H9 (cell line): ENCODE results near the gene RBP2. TPM values are rescaled to one million over a fixed set of nuclear protein-coding genes. Genes with fewer than 3 reads are reported as not detected.

Experiments
- DNase-seq: peaks from one replicate; pipeline ENCODE4 v3.0.0-alpha.2; 2017
- H2AFZ ChIP-seq: one replicate; pipeline ENCODE4 v1.6.1; 2013; ENCODE audit warnings: mild to moderate bottlenecking, low read length, control low read depth, moderate library complexity
- H2AK5ac ChIP-seq: 2 replicates; pipeline ENCODE4 v1.6.1; 2013; ENCODE audit warnings: low read length, control low read depth, mixed read lengths; ENCODE audit not compliant: insufficient read length
- H2BK120ac ChIP-seq: one replicate; pipeline ENCODE4 v1.6.1; 2013; ENCODE audit warnings: low read depth, mild to moderate bottlenecking, low read length, control low read depth, inconsistent platforms; ENCODE audit not compliant: poor library complexity, severe bottlenecking
- H2BK12ac ChIP-seq: 2 replicates; pipeline ENCODE4 v1.6.1; 2013; ENCODE audit warnings: low read length, control low read depth, mixed read lengths, low read depth; ENCODE audit not compliant: insufficient read length
- H2BK15ac ChIP-seq: 2 replicates; pipeline ENCODE4 v1.6.1; 2013; ENCODE audit warnings: low read depth, low read length, control low read depth
- H2BK20ac ChIP-seq: one replicate; pipeline ENCODE4 v1.6.1; 2013; ENCODE audit warnings: low read depth, mild to moderate bottlenecking, low read length, control low read depth, inconsistent platforms; ENCODE audit not compliant: poor library complexity, severe bottlenecking
- H2BK5ac ChIP-seq: 2 replicates; pipeline ENCODE4 v1.6.1; 2013; ENCODE audit warnings: low read length, control low read depth, mixed read lengths; ENCODE audit not compliant: insufficient read length
- H3K14ac ChIP-seq: 2 replicates; pipeline ENCODE4 v1.6.1; 2013; ENCODE audit warnings: low read length, control low read depth; ENCODE audit not compliant: insufficient read depth
- H3K18ac ChIP-seq: 2 replicates; pipeline ENCODE4 v1.6.1; 2013; ENCODE audit warnings: low read depth, mild to moderate bottlenecking, mixed read lengths, low read length, control low read depth; ENCODE audit not compliant: insufficient read length
- H3K23ac ChIP-seq: 2 replicates; pipeline ENCODE4 v1.6.1; 2013; ENCODE audit warnings: low read length, control low read depth, mixed read lengths, low read depth; ENCODE audit not compliant: insufficient read length
- H3K23me2 ChIP-seq: 2 replicates; pipeline ENCODE4 v1.6.1; 2013; ENCODE audit warnings: low read depth, mild to moderate bottlenecking, mixed read lengths, low read length, control low read depth; ENCODE audit not compliant: insufficient read length, poor library complexity, severe bottlenecking
- H3K27ac ChIP-seq: 2 replicates; pipeline ENCODE4 v1.5.1; 2013; ENCODE audit warnings: low read length, control low read depth, mixed read lengths, low read depth; ENCODE audit not compliant: insufficient read length
- H3K27me3 ChIP-seq: 2 replicates; pipeline ENCODE4 v1.6.1; 2013; ENCODE audit warnings: low read length, control low read depth, inconsistent platforms; ENCODE audit not compliant: insufficient read depth
- H3K4ac ChIP-seq: 2 replicates; pipeline ENCODE4 v1.6.1; 2013; ENCODE audit warnings: low read depth, mild to moderate bottlenecking, control low read depth, inconsistent platforms, low read length, moderate library complexity
- H3K4me1 ChIP-seq: 2 replicates; pipeline ENCODE4 v1.6.1; 2013; ENCODE audit warnings: low read length, control low read depth, inconsistent platforms; ENCODE audit not compliant: insufficient read depth
- H3K4me2 ChIP-seq: 2 replicates; pipeline ENCODE4 v1.6.1; 2013; ENCODE audit warnings: low read length, control low read depth, mixed read lengths; ENCODE audit not compliant: insufficient read length, insufficient read depth
- H3K56ac ChIP-seq: 2 replicates; pipeline ENCODE4 v1.6.1; 2013; ENCODE audit warnings: low read depth, mild to moderate bottlenecking, mixed read lengths, low read length, control low read depth; ENCODE audit not compliant: insufficient read length
- H3K79me1 ChIP-seq: 2 replicates; pipeline ENCODE4 v1.6.1; 2013; ENCODE audit warnings: low read depth, mild to moderate bottlenecking, moderate library complexity, low read length, control low read depth, inconsistent platforms; ENCODE audit not compliant: insufficient read depth, poor library complexity, severe bottlenecking
- H3K79me2 ChIP-seq: 2 replicates; pipeline ENCODE4 v1.6.1; 2013; ENCODE audit warnings: low read length, control low read depth, inconsistent platforms; ENCODE audit not compliant: insufficient read depth
- H3K9ac ChIP-seq: 2 replicates; pipeline ENCODE4 v1.6.1; 2013; ENCODE audit warnings: low read length, control low read depth, mixed read lengths; ENCODE audit not compliant: insufficient read length; ENCODE audit errors: extremely low read depth
- H3K9me3 ChIP-seq: one replicate; pipeline ENCODE4 v1.6.1; 2013; ENCODE audit warnings: low read depth, low read length, inconsistent platforms; ENCODE audit not compliant: control insufficient read depth
- H3T11ph ChIP-seq: one replicate; pipeline ENCODE4 v1.6.1; 2013; ENCODE audit warnings: mild to moderate bottlenecking, low read length, control low read depth, inconsistent platforms
- H4K20me1 ChIP-seq: one replicate; pipeline ENCODE4 v1.6.1; 2013; ENCODE audit not compliant: control insufficient read depth, insufficient read length, insufficient read depth
- H4K5ac ChIP-seq: 2 replicates; pipeline ENCODE4 v1.6.1; 2013; ENCODE audit warnings: low read depth, mild to moderate bottlenecking, mixed read lengths, low read length, control low read depth; ENCODE audit not compliant: insufficient read length
- H4K8ac ChIP-seq: replicated peaks from 2 replicates; pipeline ENCODE4 v1.6.1; 2013; ENCODE audit warnings: low read length, control low read depth, mixed read lengths, low read depth; ENCODE audit not compliant: insufficient read length
- H4K91ac ChIP-seq: 2 replicates; pipeline ENCODE4 v1.6.1; 2013; ENCODE audit warnings: low read depth, mild to moderate bottlenecking, moderate library complexity, mixed read lengths, low read length, control low read depth; ENCODE audit not compliant: insufficient read length
- H3K27ac Mint-ChIP-seq, 3 experiments: 2 replicates in 2 of 3; 3 replicates in 1 of 3; pipeline ENCODE4 v1.8.0; 2020 to 2021; ENCODE audit warnings: mixed read lengths in 3 of 3, mild to moderate bottlenecking in 1 of 3, moderate library complexity in 1 of 3
- H3K27me3 Mint-ChIP-seq: 2 replicates; pipeline ENCODE4 v1.8.0; 2021; ENCODE audit warnings: low read depth, mild to moderate bottlenecking, moderate library complexity, mixed read lengths
- H3K36me3 Mint-ChIP-seq, 3 experiments: 2 replicates in 2 of 3; 3 replicates in 1 of 3; pipeline ENCODE4 v1.8.0; 2020 to 2021; ENCODE audit warnings: low read depth in 3 of 3, mixed read lengths in 3 of 3; ENCODE audit not compliant: insufficient read depth in 1 of 3
- H3K4me1 Mint-ChIP-seq, 2 experiments: 2 replicates each; pipeline ENCODE4 v1.8.0; 2020; ENCODE audit warnings: mixed read lengths in 2 of 2
- H3K4me3 Mint-ChIP-seq, 2 experiments: 2 replicates in 1 of 2; 3 replicates in 1 of 2; pipeline ENCODE4 v1.8.0; 2020 to 2021; ENCODE audit warnings: mild to moderate bottlenecking in 2 of 2, mixed read lengths in 2 of 2, moderate library complexity in 1 of 2
- H3K9me3 Mint-ChIP-seq, 2 experiments: 2 replicates in 1 of 2; 3 replicates in 1 of 2; pipeline ENCODE4 v1.8.0; 2020; ENCODE audit warnings: mild to moderate bottlenecking in 2 of 2, mixed read lengths in 2 of 2, moderate library complexity in 1 of 2
- CTCF ChIP-seq: fragments of 200-600 bp; sonication (generic); conservative IDR thresholded peaks from 3 replicates; pipeline ENCODE4 v1.8.0; 2021; ENCODE audit warnings: antibody characterized with exemption, mild to moderate bottlenecking
- total RNA-seq: library from RNA; stranded (reverse); gene quantifications from 2 replicates; pipeline ENCODE4 v1.2.1, GENCODE V29; 2021

Gene RBP2
- total RNA-seq, 1 experiment from 2014 or later = not detected

DNA sequence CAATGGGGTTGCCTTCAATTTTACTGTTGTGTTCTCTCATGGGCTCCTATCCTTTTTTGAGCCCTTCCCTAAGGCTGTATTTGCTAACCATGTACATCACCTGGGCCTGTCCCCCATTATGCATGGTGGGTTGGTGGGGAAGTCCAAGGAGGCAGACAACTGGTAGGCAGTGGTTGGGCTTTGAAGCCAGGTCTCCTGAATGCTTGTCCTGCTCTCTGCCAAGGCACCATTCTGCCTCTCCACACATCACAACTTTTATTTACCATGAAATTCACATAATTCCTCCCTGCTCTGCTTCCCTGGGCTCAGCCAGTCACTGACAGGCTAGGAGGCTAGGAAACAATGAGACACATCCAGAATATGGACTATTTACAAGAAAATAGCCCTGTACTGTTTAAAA is 45.8 kb downstream of the RBP2 start:
- no peak overlapping the region for H2BK5ac ChIP-seq
- no peak overlapping the region for H2BK12ac ChIP-seq
- DNase-seq = no peak
- H3K56ac ChIP-seq = no peak overlapping the region
- no peak overlapping the region for H2BK15ac ChIP-seq
- H3K79me2 ChIP-seq = no peaks in the 10 kb centered on the region
- no peaks in the 10 kb centered on the region for H3K79me1 ChIP-seq
- H4K20me1 ChIP-seq = no peaks in the 10 kb centered on the region
- no peak overlapping the region for H3K4me2 ChIP-seq
- no peaks in the 10 kb centered on the region for H3K23me2 ChIP-seq
- H4K8ac ChIP-seq = no peak overlapping the region
- H3K9me3 ChIP-seq = no peaks in the 10 kb centered on the region
- no peak overlapping the region for H2BK120ac ChIP-seq
- no peak overlapping the region for H4K5ac ChIP-seq
- no peak overlapping the region for H3T11ph ChIP-seq
- H3K27me3 Mint-ChIP-seq = no peaks in the 10 kb centered on the region
- peaks cover 4 to 6% of the 10 kb centered on the region in 2 experiments for H3K4me1 Mint-ChIP-seq
- no peaks in the 10 kb centered on the region for H3K9me3 Mint-ChIP-seq
- H2BK20ac ChIP-seq = no peak overlapping the region
- no peak overlapping the region; a peak in 1 of 7 replicates for H3K27ac Mint-ChIP-seq
- H3K27me3 ChIP-seq = no peaks in the 10 kb centered on the region
- TF ChIP-seq CTCF = no peak
- H3K4ac ChIP-seq = no peak overlapping the region
- H3K27ac ChIP-seq = no peak overlapping the region
- no peak overlapping the region for H2AK5ac ChIP-seq
- no peaks in the 10 kb centered on the region for H3K4me1 ChIP-seq
- no peak overlapping the region for H3K14ac ChIP-seq
- no peak overlapping the region for H3K4me3 Mint-ChIP-seq
- peaks cover 0 to 5% (median 2%) of the 10 kb centered on the region in 3 experiments; a peak in 3 of 7 replicates for H3K36me3 Mint-ChIP-seq
- H4K91ac ChIP-seq = no peak overlapping the region
- no peak overlapping the region for H2AFZ ChIP-seq
- H3K23ac ChIP-seq = no peak overlapping the region
- no peak overlapping the region for H3K9ac ChIP-seq
- no peak overlapping the region for H3K18ac ChIP-seq
